Endothelial cell of umbilical vein (primary cell): ENCODE data around the gene RTN1. TPM values are rescaled to one million over a fixed set of nuclear protein-coding genes. Genes with fewer than 3 reads are reported as not detected.

Source experiments
- BruUV-seq: library from RNA; stranded (reverse); fragments of 400-500 nt; replicated peaks from 2 replicates; lab custom pipeline; 2021; lab: Mats Ljungman, UMichigan
- CTCF ChIA-PET: fragments of 300-600, 350-600 bp; sonication (Branson Sonifier 250); formaldehyde crosslinking; loops from one replicate; lab custom pipeline; 2021; ENCODE audit warnings: antibody characterized with exemption, inconsistent platforms; lab: Charles Lee
- POLR2A ChIA-PET: fragments of 300-600, 350-600 bp; sonication (Branson Sonifier 250); formaldehyde crosslinking; loops from one replicate; lab custom pipeline; 2021; ENCODE audit warnings: antibody characterized with exemption, inconsistent platforms; lab: Charles Lee
- DNase-seq: peaks from one replicate; pipeline ENCODE4 v3.0.0-alpha.2; 2011; ENCODE audit warnings: low read depth, low spot score
- FAIRE-seq: peaks from 2 replicates; lab custom pipeline; 2011; peaks lifted over from hg19 to GRCh38; lab: Jason Lieb, UNC
- H2AFZ ChIP-seq: 2 replicates; pipeline ENCODE4 v1.6.0; 2012; ENCODE audit warnings: low read depth, low read length, control low read depth, inconsistent platforms
- H3K27ac ChIP-seq: 2 replicates; pipeline ENCODE4 v1.5.1; 2011; ENCODE audit warnings: low read depth, mild to moderate bottlenecking, control low read depth, low read length, moderate library complexity; ENCODE audit not compliant: insufficient read depth
- H3K27me3 ChIP-seq, 2 experiments: 2 replicates each; pipeline versions ENCODE4 v1.6.0 to v1.6.1; 2011; ENCODE audit warnings: low read length in 2 of 2, mixed read lengths in 1 of 2; ENCODE audit not compliant: control insufficient read depth in 2 of 2, insufficient read depth in 2 of 2
- H3K36me3 ChIP-seq, 2 experiments: 2 replicates in 1 of 2; 3 replicates in 1 of 2; pipeline ENCODE4 v1.5.1; 2011; ENCODE audit warnings: low read length in 2 of 2, mild to moderate bottlenecking in 1 of 2, moderate library complexity in 1 of 2; ENCODE audit not compliant: control insufficient read depth in 2 of 2, insufficient read depth in 2 of 2; ENCODE audit errors: extremely low read depth in 1 of 2
- H3K4me1 ChIP-seq: 3 replicates; pipeline ENCODE4 v1.5.1; 2011; ENCODE audit warnings: mild to moderate bottlenecking, low read length; ENCODE audit not compliant: control insufficient read depth, insufficient read depth; ENCODE audit errors: extremely low read depth
- H3K4me2 ChIP-seq: 2 replicates; pipeline ENCODE4 v1.6.1; 2011; ENCODE audit warnings: low read length, control low read depth, mixed read lengths; ENCODE audit not compliant: insufficient read depth
- H3K4me3 ChIP-seq, 3 experiments: fragments of 200-600 bp in 1 of 3; sonication (generic), shearing (Covaris generic) in 1 of 3; replicated peaks in 1 of 3; 2 replicates each; pipeline ENCODE4 v1.5.1; 2011 to 2016; ENCODE audit warnings: control low read depth in 3 of 3, low read length in 3 of 3, mild to moderate bottlenecking in 2 of 3, inconsistent platforms in 1 of 3, low read depth in 1 of 3, moderate library complexity in 1 of 3; ENCODE audit not compliant: insufficient read depth in 1 of 3
- H3K79me2 ChIP-seq: 2 replicates; pipeline ENCODE4 v1.6.0; 2012; ENCODE audit warnings: low read length, inconsistent platforms; ENCODE audit not compliant: control insufficient read depth, insufficient read depth
- H3K9ac ChIP-seq: replicated peaks from 2 replicates; pipeline ENCODE3; 2011; ENCODE audit warnings: low read length, control low read depth; ENCODE audit not compliant: insufficient read depth; ENCODE audit errors: extremely low read depth
- H3K9me1 ChIP-seq: replicated peaks from 3 replicates; pipeline ENCODE4 v1.6.0; 2011; ENCODE audit warnings: mild to moderate bottlenecking, low read length; ENCODE audit not compliant: control insufficient read depth, insufficient read depth; ENCODE audit errors: extremely low read depth
- H3K9me3 ChIP-seq: replicated peaks from 2 replicates; pipeline ENCODE4 v1.5.1; 2012; ENCODE audit warnings: low read length, inconsistent platforms; ENCODE audit not compliant: control insufficient read depth, insufficient read depth
- H4K20me1 ChIP-seq: replicated peaks from 2 replicates; pipeline ENCODE3; 2011; ENCODE audit warnings: mild to moderate bottlenecking, low read length; ENCODE audit not compliant: control insufficient read depth, insufficient read depth; ENCODE audit errors: extremely low read depth
- CTCF ChIP-seq, 2 donors: IDR thresholded peaks; 1 replicate in 1 of 2; 2 replicates in 1 of 2; pipeline ENCODE4 v1.5.1; 2011; ENCODE audit warnings: low read length in 2 of 2, mild to moderate bottlenecking in 2 of 2, moderate library complexity in 2 of 2, control low read depth in 1 of 2, inconsistent platforms in 1 of 2, low read depth in 1 of 2; ENCODE audit not compliant: insufficient read depth in 1 of 2; ENCODE audit errors: extremely low read depth in 1 of 2
- EZH2 ChIP-seq: IDR thresholded peaks from 2 replicates; pipeline ENCODE4 v1.6.1; 2012; ENCODE audit warnings: borderline replicate concordance, low read depth, mild to moderate bottlenecking, moderate library complexity, low read length, inconsistent platforms; ENCODE audit not compliant: severe bottlenecking
- FOS ChIP-seq: IDR thresholded peaks from 2 replicates; pipeline ENCODE4 v1.6.1; 2011; ENCODE audit warnings: mild to moderate bottlenecking, low read length, moderate library complexity, borderline replicate concordance; ENCODE audit not compliant: insufficient read depth
- GATA2 ChIP-seq: IDR thresholded peaks from 2 replicates; pipeline ENCODE4 v1.7.0; 2011; ENCODE audit warnings: low read depth, mild to moderate bottlenecking, moderate library complexity, mixed read lengths, low read length; ENCODE audit not compliant: insufficient read length, insufficient read depth
- JUN ChIP-seq: IDR thresholded peaks from 2 replicates; pipeline ENCODE4 v1.6.1; 2011; ENCODE audit warnings: borderline replicate concordance, low read depth; ENCODE audit not compliant: insufficient read length, insufficient read depth
- MAX ChIP-seq: IDR thresholded peaks from 2 replicates; pipeline ENCODE4 v1.6.1; 2011; ENCODE audit not compliant: insufficient read depth, insufficient read length
- MYC ChIP-seq: IDR thresholded peaks from one replicate; pipeline ENCODE4 v1.6.1; 2011; ENCODE audit warnings: mild to moderate bottlenecking, low read depth, low read length
- POLR2A ChIP-seq: IDR thresholded peaks from 2 replicates; pipeline ENCODE4 v1.6.1; 2012; ENCODE audit warnings: low read depth, mild to moderate bottlenecking, control low read depth, low read length
- POLR2AphosphoS5 ChIP-seq: IDR thresholded peaks from 2 replicates; pipeline ENCODE4 v1.6.1; 2012; ENCODE audit warnings: low read depth, mild to moderate bottlenecking, control low read depth, low read length, moderate library complexity; ENCODE audit not compliant: insufficient read depth
- dilution Hi-C: fragments of 300-500 bp; cut with MboI; formaldehyde crosslinking; loops from one replicate; pipeline ENCODE4 v1.15.0; 2019; ENCODE audit warnings: low sequenced_read_pairs; ENCODE audit not compliant: extremely low pct_ligation_motif_present
- intact Hi-C: fragments of 100-400 bp; cut with micrococcal nuclease; formaldehyde crosslinking; loops from one replicate; pipeline ENCODE4 v1.10.0; 2022
- polyA plus RNA-seq, 4 experiments: library from polyadenylated mRNA; depleted of rRNA in 3 of 4; stranded (reverse) in 3 of 4; unstranded in 1 of 4; fragments of >200 nt; gene quantifications; 2 replicates each; pipeline versions ENCODE4 v1.2.1 to v1.2.3, GENCODE V29; 2011 to 2012; ENCODE audit warnings: missing spikeins in 1 of 4
- total RNA-seq: library from RNA; stranded (reverse); gene quantifications from 2 replicates; pipeline ENCODE4 v1.2.3, GENCODE V29; 2021

The RTN1 gene
- total and polyA plus RNA-seq, 2 donors (not counting 3 experiments of a cell fraction or from before 2014, with no cell fraction given): 0.10 to 0.29 TPM

GRCh38 chr14:59761851-59762250 is 108.7 kb downstream of the RTN1 start:
- TF ChIP-seq MYC (no peak), EZH2 (no peak), MAX (no peak)
- Histone ChIP-seq H3K9me3 (no peaks in the 10 kb centered on the region), H3K4me1 (no peaks in the 10 kb centered on the region), H3K27ac (no peak overlapping the region), H4K20me1 (no peaks in the 10 kb centered on the region), H2AFZ (no peak overlapping the region), H3K4me2 (no peak overlapping the region), H3K9ac (no peak overlapping the region), H3K9me1 (no peaks in the 10 kb centered on the region), H3K79me2 (no peaks in the 10 kb centered on the region), H3K36me3 (no peaks in the 10 kb centered on the region), H3K4me3 (no peak overlapping the region), H3K27me3 (peaks cover 0 to 18% of the 10 kb centered on the region in 2 experiments)
- ChIA-PET POLR2A (no interaction called here), CTCF (no interaction called here)
- FAIRE-seq (no peak), DNase-seq (no peak)
- intact Hi-C loops: no loop called here
- dilution Hi-C loops: no loop called here
- no TSS peak for BruUV-seq

GRCh38 chr14:59755409-59756135 is 115.0 kb downstream of the RTN1 start:
- intact Hi-C loops (no loop called here), dilution Hi-C loops (no loop called here)
- Histone ChIP-seq H3K36me3 (no peaks in the 10 kb centered on the region), H2AFZ (no peak overlapping the region), H3K27ac (no peak overlapping the region), H3K27me3 (peaks cover 6 to 16% of the 10 kb centered on the region in 2 experiments), H3K9me1 (no peaks in the 10 kb centered on the region), H3K4me1 (no peaks in the 10 kb centered on the region), H3K79me2 (no peaks in the 10 kb centered on the region), H3K4me3 (no peak overlapping the region), H3K9me3 (no peaks in the 10 kb centered on the region), H4K20me1 (no peaks in the 10 kb centered on the region), H3K9ac (no peak overlapping the region), H3K4me2 (no peak overlapping the region)
- no peak for DNase-seq
- BruUV-seq: no TSS peak
- POLR2A ChIA-PET: no interaction called here
- TF ChIP-seq JUN (no peak), GATA2 (no peak), POLR2AphosphoS5 (no peak), MYC (no peak), MAX (no peak), FOS (no peak), EZH2 (no peak), POLR2A (no peak), CTCF (IDR thresholded peaks at IDR 0.05; ENCODE audit: extremely low read depth in 1 of 2, insufficient read depth in 1 of 2, low read depth in 1 of 2, low read length in 2 of 2) (no peak)
- CTCF ChIA-PET: interaction anchor here (1.2 kb wide), 1 partner anchor 10 kb away, joined by 3 read pairs; no protein-coding TSS in a partner anchor
- FAIRE-seq: no peak
